Measurements from ENCODE around the gene SMC5.
A peak's percentile ranks its signal among the peaks of the same experiment; 100 is the strongest.
"Not testable (repeated sequence)": the region's sequence is repeated elsewhere in the genome, so short reads cannot be mapped to it uniquely, and the experiment has no call there.

Gene SMC5

DNA sequence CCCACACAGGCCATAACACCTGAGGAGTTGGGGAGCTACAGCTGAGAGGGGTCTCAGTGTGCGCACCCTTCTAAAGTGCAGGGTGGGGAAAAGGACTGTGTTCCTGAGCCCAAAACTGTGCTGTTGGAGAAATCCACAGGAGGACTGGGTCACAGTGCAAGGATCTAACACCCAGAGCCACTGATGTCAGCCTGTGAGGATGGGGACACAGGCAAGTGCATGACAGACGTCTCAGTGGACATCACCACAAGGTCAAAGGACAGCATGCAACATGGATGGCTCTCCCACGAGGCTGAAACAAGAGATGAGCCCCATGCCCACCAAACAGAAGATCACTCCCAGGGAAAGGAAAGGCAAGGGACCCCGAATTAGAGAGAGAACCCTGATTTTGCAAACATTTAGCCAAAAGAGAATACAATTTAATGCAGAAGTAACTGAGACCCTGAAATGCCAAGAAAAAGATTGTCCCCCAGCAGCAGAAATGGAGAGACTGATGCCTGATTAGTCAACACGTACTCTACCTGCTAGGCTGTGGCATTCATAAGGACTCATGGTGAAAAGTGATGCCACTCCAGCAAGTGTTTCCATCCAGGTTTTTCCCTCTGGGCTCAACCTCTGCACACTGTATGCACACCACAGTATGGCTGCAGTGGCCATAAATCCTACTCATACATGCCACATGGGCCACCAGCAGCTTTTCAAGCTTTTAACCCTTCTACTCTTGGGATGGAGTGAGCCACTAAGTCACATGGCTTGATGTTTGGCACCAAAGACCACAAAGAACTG lies 141.5 kb downstream of the SMC5 start:
- Mint-ChIP-seq H3K36me3 (ENCODE audit: low read depth) (no peaks in the 10 kb centered on the region), H3K27ac (peak overlapping the region; percentile 86), H3K9me3 (no peaks in the 10 kb centered on the region), H3K4me3 (no peak overlapping the region), H3K27me3 (no peaks in the 10 kb centered on the region), H3K4me1 (ENCODE audit: low read depth) (peaks cover 75% of the 10 kb centered on the region)

DNA sequence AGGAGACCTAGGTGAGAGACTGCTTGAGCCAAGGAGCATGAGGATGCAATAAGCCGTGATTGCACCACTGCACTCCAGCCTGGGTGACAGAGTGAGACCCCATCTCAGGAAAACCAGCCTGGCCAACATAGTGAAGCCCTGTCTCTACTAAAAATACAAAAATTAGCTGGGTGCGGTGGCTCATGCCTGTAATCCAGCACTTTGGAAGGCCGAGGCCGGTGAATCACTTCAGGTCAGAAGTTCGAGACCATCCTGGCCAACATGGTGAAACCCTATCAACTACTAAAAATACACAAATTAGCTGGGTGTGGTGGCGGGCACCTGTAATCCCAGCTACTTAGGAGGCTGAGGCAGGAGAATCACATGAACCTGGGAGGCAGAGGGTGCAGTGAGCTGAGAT lies 142.5 kb downstream of the SMC5 start:
- H3K4me1 Mint-ChIP-seq (ENCODE audit: low read depth), result peaks cover 82% of the 10 kb centered on the region
- not testable (repeated sequence) for H3K27ac Mint-ChIP-seq; H3K27me3 Mint-ChIP-seq; H3K9me3 Mint-ChIP-seq; H3K4me3 Mint-ChIP-seq; H3K36me3 Mint-ChIP-seq (ENCODE audit: low read depth)

DNA sequence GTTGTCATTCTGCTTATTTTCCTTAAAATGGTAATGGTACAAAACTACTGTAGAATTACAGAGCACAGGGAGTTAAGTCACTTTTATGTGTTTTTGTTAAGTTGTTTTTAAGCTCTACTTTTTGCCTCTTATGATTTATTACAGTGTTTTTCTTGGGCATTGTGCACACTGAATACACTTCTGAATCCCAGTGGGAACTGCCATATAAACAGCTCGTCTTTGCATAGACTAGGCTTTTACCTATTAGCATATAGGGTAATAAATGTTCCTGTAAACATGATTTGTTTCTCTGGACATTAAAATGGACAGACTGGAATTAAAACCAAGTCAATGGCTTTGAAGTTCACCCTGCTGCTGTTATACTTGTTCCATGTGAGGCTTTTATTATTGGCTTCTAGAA lies 143.4 kb downstream of the SMC5 start:
- H3K27ac Mint-ChIP-seq, result peak overlapping the region; percentile 26
- H3K4me3 Mint-ChIP-seq, result no peak overlapping the region
- H3K27me3 Mint-ChIP-seq, result no peaks in the 10 kb centered on the region
- H3K36me3 Mint-ChIP-seq (ENCODE audit: low read depth), result no peaks in the 10 kb centered on the region
- peaks cover 86% of the 10 kb centered on the region for H3K4me1 Mint-ChIP-seq (ENCODE audit: low read depth)
- H3K9me3 Mint-ChIP-seq, result no peaks in the 10 kb centered on the region

DNA sequence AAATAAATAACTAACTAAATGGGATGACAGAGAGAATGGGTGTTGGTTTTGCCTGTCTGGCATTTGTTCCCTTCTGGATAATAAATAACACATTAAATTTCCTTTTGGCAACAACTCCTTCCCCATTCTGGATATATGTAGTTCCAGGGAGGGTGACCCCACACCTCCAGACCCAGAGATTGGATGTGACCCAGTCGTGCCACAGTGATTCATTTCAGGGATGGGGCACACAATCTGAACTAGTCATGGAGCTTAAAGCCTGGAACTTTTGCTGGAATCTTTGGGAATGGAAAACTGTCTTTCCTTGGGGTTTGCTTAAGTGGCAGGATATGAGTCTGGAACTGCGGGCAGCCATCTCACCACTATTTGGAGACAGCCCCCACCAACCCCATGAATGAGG lies 144.4 kb downstream of the SMC5 start:
- Mint-ChIP-seq H3K4me1 (ENCODE audit: low read depth) (peaks cover 86% of the 10 kb centered on the region), H3K27me3 (no peaks in the 10 kb centered on the region), H3K27ac (peak overlapping the region; percentile 70), H3K4me3 (no peak overlapping the region), H3K9me3 (no peaks in the 10 kb centered on the region), H3K36me3 (ENCODE audit: low read depth) (no peaks in the 10 kb centered on the region)

DNA sequence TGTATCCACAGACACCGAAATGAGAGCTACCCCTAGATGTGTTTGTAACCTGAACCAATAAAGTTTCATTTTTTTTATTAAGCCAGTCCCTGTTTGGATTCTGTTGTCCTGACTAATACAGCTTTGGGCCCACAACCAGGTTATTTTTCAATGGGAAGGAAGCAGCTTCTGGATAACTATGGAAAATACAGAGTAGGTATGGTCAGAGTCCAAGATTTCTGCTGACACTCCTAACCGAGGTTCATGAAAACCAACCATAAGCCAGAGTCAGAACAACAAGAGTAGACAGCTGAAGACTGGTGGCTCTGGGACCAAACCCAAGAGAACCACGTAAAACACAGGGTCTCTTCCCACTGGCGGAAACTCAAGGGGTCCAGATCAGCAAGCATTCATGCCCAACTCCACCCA lies 144.8 kb downstream of the SMC5 start:
- H3K27ac Mint-ChIP-seq, result peak overlapping the region; percentile 70
- H3K27me3 Mint-ChIP-seq, result no peaks in the 10 kb centered on the region
- H3K4me3 Mint-ChIP-seq, result no peak overlapping the region
- no peaks in the 10 kb centered on the region for H3K9me3 Mint-ChIP-seq
- H3K4me1 Mint-ChIP-seq (ENCODE audit: low read depth), result peaks cover 86% of the 10 kb centered on the region
- H3K36me3 Mint-ChIP-seq (ENCODE audit: low read depth), result no peaks in the 10 kb centered on the region

DNA sequence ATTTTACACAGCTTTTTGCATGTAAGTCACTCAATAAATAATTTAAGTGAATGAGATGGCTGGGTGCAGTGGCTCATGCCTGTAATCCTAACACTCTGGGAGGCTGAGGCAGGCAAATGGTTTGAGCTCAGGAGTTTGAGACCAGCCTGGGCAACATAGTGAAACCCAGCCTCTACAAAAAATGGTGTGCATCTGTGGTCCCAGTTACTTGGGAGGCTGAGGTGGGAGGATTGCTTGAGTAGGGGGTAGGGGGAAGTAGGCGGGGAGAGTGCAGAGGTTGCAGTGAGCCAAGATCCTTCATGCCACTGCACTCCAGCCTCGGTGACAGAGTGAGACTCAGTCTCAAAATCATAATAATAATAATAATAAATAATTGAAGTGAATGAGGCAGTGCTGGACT lies 145.5 kb downstream of the SMC5 start:
- H3K4me3 Mint-ChIP-seq, result no peak overlapping the region
- H3K4me1 Mint-ChIP-seq (ENCODE audit: low read depth), result peaks cover 82% of the 10 kb centered on the region
- no peaks in the 10 kb centered on the region for H3K27me3 Mint-ChIP-seq
- no peaks in the 10 kb centered on the region for H3K9me3 Mint-ChIP-seq
- no peaks in the 10 kb centered on the region for H3K36me3 Mint-ChIP-seq (ENCODE audit: low read depth)
- no peak overlapping the region for H3K27ac Mint-ChIP-seq

Data from stimulated activated naive CD8-positive, alpha-beta T cell treated with anti-CD3 and anti-CD28 coated beads, Interleukin-15, Interleukin-2, amounts not matched to agents 100 ng/mL and 50 ng/mL, for 24 hours (primary cell).